IPS-18a (cell line): Measurements from ENCODE around the gene SIK3.

Experiments used
- H3K27ac ChIP-seq: one replicate; pipeline ENCODE4 v1.5.1; 2013; ENCODE audit warnings: low read length
- H3K27me3 ChIP-seq: one replicate; pipeline ENCODE4 v1.6.1; 2013; ENCODE audit warnings: mild to moderate bottlenecking, low read length; ENCODE audit not compliant: control insufficient read depth, insufficient read depth
- H3K36me3 ChIP-seq: one replicate; pipeline ENCODE4 v1.6.1; 2013; ENCODE audit warnings: low read depth, low read length; ENCODE audit not compliant: control insufficient read depth
- H3K4me1 ChIP-seq: one replicate; pipeline ENCODE4 v1.6.1; 2013; ENCODE audit warnings: low read depth, low read length; ENCODE audit not compliant: control insufficient read depth
- H3K4me3 ChIP-seq: one replicate; pipeline ENCODE4 v1.5.1; 2013; ENCODE audit warnings: low read length
- H3K9ac ChIP-seq: one replicate; pipeline ENCODE4 v1.6.1; 2013; ENCODE audit warnings: mild to moderate bottlenecking, low read length, moderate library complexity
- H3K9me3 ChIP-seq: one replicate; pipeline ENCODE4 v1.6.1; 2013; ENCODE audit warnings: low read depth, low read length; ENCODE audit not compliant: control insufficient read depth

SIK3 gene

DNA sequence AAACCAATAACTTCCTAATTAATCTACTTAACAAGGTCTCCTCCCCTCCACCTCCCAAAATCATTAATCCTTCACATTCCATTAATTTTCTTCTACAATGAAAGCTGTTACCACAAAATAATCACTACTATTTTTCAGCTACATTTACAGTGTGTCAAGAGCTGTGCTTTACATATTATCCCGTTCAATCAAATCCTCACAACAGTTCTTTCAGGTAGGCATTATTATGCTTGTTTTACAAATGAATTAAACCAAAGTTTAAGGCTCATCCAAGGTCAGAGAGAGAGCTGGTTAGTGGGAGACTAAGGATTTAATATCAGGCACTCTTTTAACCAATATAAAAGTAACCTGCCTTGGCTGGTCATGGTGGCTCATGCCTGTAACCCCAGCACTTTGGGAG, 107.4 kb downstream of the SIK3 start:
- Histone ChIP-seq H3K9me3 (no peaks in the 10 kb centered on the region), H3K4me3 (no peak overlapping the region), H3K27ac (no peak overlapping the region), H3K36me3 (no peaks in the 10 kb centered on the region), H3K9ac (no peak overlapping the region), H3K4me1 (peaks cover 34% of the 10 kb centered on the region), H3K27me3 (no peaks in the 10 kb centered on the region)

DNA sequence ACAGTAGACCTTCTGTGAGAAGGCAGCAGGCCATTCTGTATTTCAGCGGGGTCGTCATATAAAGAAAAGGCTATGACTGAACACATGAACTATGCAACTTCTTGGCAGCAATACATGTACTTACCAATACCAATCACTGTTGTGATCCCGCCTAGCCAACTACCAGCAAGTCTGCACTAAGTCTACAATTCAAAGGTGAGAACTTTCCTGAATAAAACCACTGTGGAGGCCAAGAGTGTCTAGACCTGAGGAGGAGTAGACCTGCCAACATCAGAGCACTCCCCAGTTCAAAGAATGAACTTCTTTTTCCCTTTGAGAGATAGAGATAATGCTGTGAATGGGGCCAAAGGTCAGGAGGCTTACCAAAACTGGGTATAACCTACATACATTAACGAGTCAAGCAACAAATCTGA, 108.2 kb downstream of the SIK3 start:
- Histone ChIP-seq H3K27me3 (no peaks in the 10 kb centered on the region), H3K36me3 (no peaks in the 10 kb centered on the region), H3K4me1 (peaks cover 34% of the 10 kb centered on the region), H3K27ac (no peak overlapping the region), H3K9ac (no peak overlapping the region), H3K4me3 (no peak overlapping the region), H3K9me3 (no peaks in the 10 kb centered on the region)

DNA sequence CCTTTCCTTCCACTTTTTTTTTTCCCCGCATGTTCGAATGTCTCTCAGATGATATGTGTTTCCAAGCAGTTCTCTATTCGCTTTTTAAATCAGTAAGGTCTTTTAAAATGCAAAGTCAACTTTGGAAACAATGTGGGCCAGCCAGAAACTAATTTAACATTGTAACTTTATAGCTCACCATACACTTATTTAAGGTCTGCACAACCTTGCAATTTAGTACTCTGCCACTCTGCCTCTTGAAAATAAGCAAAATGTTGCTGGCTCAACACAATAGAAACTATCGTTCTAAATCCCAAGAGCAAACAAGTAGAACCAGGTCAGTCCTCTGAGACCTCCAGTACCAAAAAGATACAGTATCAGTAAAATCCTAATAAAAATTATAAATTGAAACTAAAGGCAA, 109.0 kb downstream of the SIK3 start:
- no peak overlapping the region for H3K27ac ChIP-seq
- no peak overlapping the region for H3K9ac ChIP-seq
- no peak overlapping the region for H3K4me3 ChIP-seq
- H3K4me1 ChIP-seq = peaks cover 31% of the 10 kb centered on the region
- no peaks in the 10 kb centered on the region for H3K36me3 ChIP-seq
- no peaks in the 10 kb centered on the region for H3K27me3 ChIP-seq
- H3K9me3 ChIP-seq = no peaks in the 10 kb centered on the region

DNA sequence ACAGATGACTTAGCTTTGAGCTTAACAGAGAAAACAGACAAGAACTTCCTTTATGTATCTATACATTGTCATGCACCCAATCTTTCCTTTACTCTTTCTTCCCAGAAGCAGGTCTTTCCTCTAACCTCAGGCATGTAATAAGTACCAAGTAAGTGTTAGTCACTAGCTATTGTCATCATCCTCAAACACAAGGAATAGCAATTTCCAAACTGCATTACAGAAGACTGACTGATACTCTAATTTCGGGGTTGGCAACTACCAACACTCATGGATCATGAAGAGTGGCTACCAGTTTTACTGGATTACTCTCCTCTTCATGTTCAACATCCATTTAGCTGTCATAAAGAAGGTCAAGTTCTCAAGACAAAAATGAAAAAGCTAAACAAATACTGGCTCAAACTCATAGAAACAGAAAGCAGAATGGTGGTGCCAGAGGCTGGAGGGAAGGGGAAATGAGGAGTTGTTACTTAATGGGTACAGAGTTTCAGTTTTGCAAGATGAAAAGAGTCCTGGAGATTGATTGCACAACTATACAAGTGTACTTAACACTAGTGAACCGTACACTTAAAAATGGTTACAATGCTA, 111.6 kb downstream of the SIK3 start:
- Histone ChIP-seq H3K36me3 (no peaks in the 10 kb centered on the region), H3K9me3 (no peaks in the 10 kb centered on the region), H3K9ac (no peak overlapping the region), H3K4me3 (no peak overlapping the region), H3K4me1 (peaks cover 22% of the 10 kb centered on the region), H3K27ac (no peak overlapping the region), H3K27me3 (no peaks in the 10 kb centered on the region)

DNA sequence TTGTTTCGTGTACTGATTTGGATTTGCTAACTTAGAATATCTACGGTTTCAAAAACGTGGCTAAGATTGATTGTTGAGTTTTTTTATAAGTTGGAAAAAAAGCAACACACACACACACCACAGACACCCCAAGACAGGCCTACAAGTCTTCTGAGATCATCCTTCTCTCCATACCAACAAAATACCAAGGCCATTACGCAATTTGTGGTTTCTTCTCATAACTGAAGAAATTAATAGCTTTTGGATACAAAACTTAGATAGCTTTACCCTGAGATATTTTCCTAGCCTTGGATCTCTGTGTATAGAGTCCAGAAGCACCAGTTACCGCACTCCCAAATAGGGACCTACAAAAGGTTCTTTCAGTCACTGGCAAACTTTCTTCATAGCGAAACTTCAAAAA, 113.6 kb downstream of the SIK3 start:
- H3K27ac ChIP-seq = no peak overlapping the region
- H3K9ac ChIP-seq = no peak overlapping the region
- no peaks in the 10 kb centered on the region for H3K9me3 ChIP-seq
- no peaks in the 10 kb centered on the region for H3K27me3 ChIP-seq
- no peaks in the 10 kb centered on the region for H3K36me3 ChIP-seq
- no peak overlapping the region for H3K4me3 ChIP-seq
- peaks cover 7% of the 10 kb centered on the region for H3K4me1 ChIP-seq

DNA sequence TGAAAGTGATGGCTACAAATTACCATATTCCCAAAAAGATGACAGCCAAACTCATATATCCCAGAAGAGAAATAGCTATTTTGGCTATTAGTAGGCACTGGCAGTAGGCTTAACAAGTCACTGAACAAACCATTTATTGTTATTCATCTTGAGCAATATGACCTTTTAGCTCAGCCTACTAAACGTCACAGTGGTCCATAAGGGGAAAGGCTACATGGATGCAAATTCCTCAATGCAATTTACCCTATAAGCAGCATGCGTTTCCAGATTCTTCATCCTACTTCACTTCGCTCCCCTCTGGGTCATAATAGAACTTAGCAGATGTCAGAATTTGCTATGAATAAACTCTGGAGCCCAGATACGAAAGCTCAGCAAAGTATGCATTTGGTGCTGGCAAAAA, 114.0 kb downstream of the SIK3 start:
- Histone ChIP-seq H3K9ac (no peak overlapping the region), H3K4me1 (peaks cover 3% of the 10 kb centered on the region), H3K27ac (no peak overlapping the region), H3K9me3 (no peaks in the 10 kb centered on the region), H3K36me3 (no peaks in the 10 kb centered on the region), H3K27me3 (no peaks in the 10 kb centered on the region), H3K4me3 (no peak overlapping the region)

DNA sequence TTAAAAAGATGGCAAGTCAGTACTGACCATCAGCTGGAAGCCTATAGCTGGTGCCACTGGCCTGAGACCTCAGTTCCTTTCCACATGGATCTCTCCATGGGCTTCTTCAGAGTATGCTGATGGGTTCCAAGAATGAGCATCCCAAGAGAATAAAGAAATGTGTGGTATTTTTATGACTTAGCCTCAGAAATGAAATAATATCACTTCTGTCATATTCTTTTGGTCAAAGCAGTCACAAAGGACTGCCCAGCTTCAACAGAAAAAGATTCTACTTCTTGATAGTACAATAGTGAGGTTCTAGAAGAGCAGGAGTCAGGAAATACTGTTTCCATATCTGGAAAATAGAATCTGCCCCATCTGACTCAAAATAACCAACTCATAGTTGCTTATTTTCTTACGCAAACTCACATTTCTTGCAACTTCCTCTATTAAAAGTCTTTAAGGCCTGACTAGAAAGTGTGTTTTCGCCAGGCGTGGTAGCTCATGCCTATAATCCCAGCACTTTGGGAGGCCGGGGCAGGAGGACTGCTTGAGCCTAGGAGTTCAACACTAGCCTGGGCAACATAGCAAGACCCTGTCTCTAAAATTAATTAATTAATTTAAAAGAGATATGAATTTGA, 116.9 kb downstream of the SIK3 start:
- H3K4me3 ChIP-seq = no peak overlapping the region
- H3K27me3 ChIP-seq = no peaks in the 10 kb centered on the region
- H3K9me3 ChIP-seq = no peaks in the 10 kb centered on the region
- H3K9ac ChIP-seq = no peak overlapping the region
- H3K27ac ChIP-seq = no peak overlapping the region
- peaks cover 4% of the 10 kb centered on the region for H3K4me1 ChIP-seq
- H3K36me3 ChIP-seq = no peaks in the 10 kb centered on the region

DNA sequence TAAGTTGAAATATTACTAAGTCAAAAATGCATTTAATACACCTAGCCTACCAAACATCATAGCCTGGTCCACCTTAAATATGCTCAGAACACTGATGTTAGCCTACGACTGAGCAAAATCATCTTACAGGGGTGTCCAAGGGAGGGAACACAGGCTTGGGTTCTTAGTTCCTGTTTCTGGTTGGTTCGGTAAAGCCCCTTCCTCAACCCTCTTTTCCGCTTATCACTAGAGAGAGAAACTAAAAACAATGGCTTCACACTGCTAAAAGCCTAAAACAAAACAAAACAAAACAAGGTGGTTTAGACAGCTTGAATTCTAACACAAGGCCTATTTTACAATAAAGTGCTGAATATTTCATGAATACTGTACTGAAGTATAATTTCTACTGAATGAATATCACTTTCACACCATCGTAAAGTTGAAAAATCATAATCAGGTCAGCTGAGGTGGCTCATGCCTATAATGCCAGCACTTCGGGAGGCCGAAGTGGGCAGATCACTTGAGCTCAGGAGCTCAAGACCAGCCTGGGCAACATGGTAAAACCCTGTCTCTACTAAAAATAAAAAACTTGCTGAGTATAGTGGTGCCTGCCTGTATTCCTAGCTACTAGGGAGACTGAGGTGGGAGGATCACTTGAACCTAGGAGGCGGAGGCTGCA, 118.0 kb downstream of the SIK3 start:
- Histone ChIP-seq H3K9ac (no peak overlapping the region), H3K4me3 (no peak overlapping the region), H3K4me1 (peaks cover 4% of the 10 kb centered on the region), H3K9me3 (no peaks in the 10 kb centered on the region), H3K27ac (no peak overlapping the region), H3K36me3 (no peaks in the 10 kb centered on the region), H3K27me3 (no peaks in the 10 kb centered on the region)

DNA sequence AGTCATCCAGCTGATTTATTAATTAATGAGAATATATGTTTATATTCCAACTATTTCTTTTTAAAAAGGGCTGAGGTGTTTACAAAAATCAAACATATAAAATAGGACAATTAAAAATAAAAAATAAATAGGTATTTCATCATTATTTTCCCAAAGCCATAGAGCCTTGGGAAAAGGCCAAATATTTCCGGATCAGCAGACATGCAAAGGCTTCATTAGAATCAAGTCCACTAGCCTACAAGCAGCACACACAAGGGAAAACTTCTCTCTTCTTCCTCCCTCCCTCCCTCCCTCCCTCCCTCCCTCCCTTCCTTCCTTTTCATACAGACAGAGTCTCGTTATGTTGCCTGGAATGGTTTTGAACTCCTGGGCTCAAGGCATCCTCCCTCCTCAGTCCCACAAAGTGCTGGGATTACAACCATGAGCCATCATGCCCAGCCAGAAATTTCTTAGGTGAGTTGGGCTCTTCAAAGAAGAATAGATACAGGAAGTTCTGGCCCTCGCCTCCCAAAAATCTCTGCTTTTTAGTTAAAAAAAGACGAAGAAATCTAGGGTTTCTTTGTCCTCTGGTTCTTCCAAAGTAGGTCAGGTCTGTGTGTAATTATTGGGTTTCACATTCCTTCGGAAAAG, 121.2 kb downstream of the SIK3 start:
- no peak overlapping the region for H3K9ac ChIP-seq
- no peaks in the 10 kb centered on the region for H3K36me3 ChIP-seq
- H3K27ac ChIP-seq = no peak overlapping the region
- H3K9me3 ChIP-seq = no peaks in the 10 kb centered on the region
- H3K27me3 ChIP-seq = no peaks in the 10 kb centered on the region
- H3K4me3 ChIP-seq = no peak overlapping the region
- H3K4me1 ChIP-seq = peaks cover 9% of the 10 kb centered on the region

DNA sequence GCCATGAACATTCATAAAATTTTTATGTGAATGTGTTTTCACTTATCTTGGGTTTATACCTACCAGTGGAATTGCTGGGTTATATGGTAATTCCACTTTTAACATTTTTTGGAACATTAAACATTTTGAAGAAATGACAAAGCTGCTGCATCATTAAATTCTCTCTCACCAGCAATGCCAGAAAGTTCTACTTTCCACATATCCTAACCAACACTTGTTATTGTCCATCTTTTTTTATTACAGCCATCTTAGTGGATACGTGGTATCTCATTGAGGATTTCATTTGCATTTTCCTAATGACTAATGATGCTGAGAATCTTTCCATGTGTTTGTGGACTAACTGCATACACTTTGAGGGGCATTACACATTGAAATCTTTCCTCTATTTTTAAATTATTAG, 122.6 kb downstream of the SIK3 start:
- Histone ChIP-seq H3K9me3 (no peaks in the 10 kb centered on the region), H3K4me3 (no peak overlapping the region), H3K4me1 (peaks cover 9% of the 10 kb centered on the region), H3K27ac (no peak overlapping the region), H3K9ac (no peak overlapping the region), H3K36me3 (no peaks in the 10 kb centered on the region), H3K27me3 (no peaks in the 10 kb centered on the region)

DNA sequence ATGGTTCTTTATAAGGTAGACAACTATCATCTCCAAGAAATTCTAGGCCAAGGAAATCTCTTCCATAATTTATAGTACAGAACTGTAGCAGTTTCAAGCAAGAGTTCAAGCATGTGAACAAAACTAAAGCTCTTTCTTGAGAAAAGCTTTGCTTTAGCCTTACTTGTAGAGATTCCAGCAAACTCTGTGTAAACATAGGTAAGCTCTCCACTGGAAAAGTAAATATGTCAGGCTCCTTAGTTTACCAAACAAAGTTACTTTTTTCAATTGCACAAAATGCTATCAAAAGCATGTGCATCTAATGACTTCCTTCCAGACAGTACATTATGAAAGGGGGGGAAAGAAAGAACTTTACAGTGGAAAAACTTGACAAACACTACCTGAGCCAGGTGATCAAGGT, 125.0 kb downstream of the SIK3 start:
- Histone ChIP-seq H3K9ac (no peak overlapping the region), H3K4me3 (no peak overlapping the region), H3K36me3 (no peaks in the 10 kb centered on the region), H3K4me1 (peaks cover 9% of the 10 kb centered on the region), H3K27ac (no peak overlapping the region), H3K9me3 (no peaks in the 10 kb centered on the region), H3K27me3 (no peaks in the 10 kb centered on the region)
